Loucy (cell line): Measurements from ENCODE around the gene BCDIN3D.

ENCODE experiments used
- EZH2phosphoT487 ChIP-seq: fragments of 200-600 bp; IDR thresholded peaks from 2 replicates; pipeline ENCODE4 v1.6.1; 2018; ENCODE audit warnings: antibody characterized with exemption, mild to moderate bottlenecking, moderate library complexity, borderline replicate concordance
- TF ChIP-seq, protein P1 (sequence below): fragments of 200-600 bp; sonication (generic); conservative IDR thresholded peaks from 2 replicates; pipeline ENCODE4 v1.5.1; 2014; ENCODE audit warnings: mild to moderate bottlenecking, antibody characterized with exemption, low read length

DNA sequence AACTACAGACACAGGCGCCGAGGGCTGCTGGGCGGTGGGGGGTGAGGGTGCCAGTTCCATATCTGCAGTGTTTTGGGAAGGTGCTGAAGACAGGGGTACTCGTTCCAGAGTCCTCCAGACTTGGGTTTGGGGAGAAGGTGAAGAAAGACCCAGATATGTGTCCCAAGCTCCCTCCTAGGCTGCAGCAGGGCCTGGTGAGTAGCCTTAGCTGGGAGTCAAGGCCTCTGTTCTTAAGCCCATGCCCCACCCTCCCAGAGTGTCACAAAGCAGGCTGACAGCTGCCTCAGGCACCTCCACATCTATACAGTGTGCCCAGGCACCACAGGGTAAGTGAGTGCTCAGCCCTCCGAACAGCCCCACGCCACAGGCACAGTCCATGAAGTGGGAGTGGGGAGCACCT, 19.0 kb downstream of the BCDIN3D start:
- TF ChIP-seq, protein P1, sequence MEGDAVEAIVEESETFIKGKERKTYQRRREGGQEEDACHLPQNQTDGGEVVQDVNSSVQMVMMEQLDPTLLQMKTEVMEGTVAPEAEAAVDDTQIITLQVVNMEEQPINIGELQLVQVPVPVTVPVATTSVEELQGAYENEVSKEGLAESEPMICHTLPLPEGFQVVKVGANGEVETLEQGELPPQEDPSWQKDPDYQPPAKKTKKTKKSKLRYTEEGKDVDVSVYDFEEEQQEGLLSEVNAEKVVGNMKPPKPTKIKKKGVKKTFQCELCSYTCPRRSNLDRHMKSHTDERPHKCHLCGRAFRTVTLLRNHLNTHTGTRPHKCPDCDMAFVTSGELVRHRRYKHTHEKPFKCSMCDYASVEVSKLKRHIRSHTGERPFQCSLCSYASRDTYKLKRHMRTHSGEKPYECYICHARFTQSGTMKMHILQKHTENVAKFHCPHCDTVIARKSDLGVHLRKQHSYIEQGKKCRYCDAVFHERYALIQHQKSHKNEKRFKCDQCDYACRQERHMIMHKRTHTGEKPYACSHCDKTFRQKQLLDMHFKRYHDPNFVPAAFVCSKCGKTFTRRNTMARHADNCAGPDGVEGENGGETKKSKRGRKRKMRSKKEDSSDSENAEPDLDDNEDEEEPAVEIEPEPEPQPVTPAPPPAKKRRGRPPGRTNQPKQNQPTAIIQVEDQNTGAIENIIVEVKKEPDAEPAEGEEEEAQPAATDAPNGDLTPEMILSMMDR, result no peak
- TF ChIP-seq EZH2phosphoT487, result no peak
